ENCODE measurements around the gene SIGLEC7.

SIGLEC7 gene

GRCh38 chr19:51179256-51179655, 37.2 kb downstream of the SIGLEC7 start:
- no peak for DNase-seq

GRCh38 chr19:51181377-51181912, 39.3 kb downstream of the SIGLEC7 start:
- no peak for DNase-seq

- DNase-seq: no peak
Measured at GRCh38 chr19:51181913-51182419, 39.9 kb downstream of the SIGLEC7 start.

- DNase-seq: no peak
Measured at GRCh38 chr19:51183629-51184028, 41.5 kb downstream of the SIGLEC7 start.

- no peak for DNase-seq
Measured at GRCh38 chr19:51185069-51185867, 43.2 kb downstream of the SIGLEC7 start.

- DNase-seq: no peak
Measured at GRCh38 chr19:51185868-51186215, 43.7 kb downstream of the SIGLEC7 start.

GRCh38 chr19:51186323-51186722, 44.2 kb downstream of the SIGLEC7 start:
- DNase-seq: no peak

GRCh38 chr19:51187395-51188226, 45.5 kb downstream of the SIGLEC7 start:
- DNase-seq: no peak

GRCh38 chr19:51188227-51188559, 46.1 kb downstream of the SIGLEC7 start:
- DNase-seq: no peak

GRCh38 chr19:51192689-51193088, 50.6 kb downstream of the SIGLEC7 start:
- DNase-seq: no peak

- no peak for DNase-seq
Measured at GRCh38 chr19:51194527-51195315, 52.6 kb downstream of the SIGLEC7 start.

- no peak for DNase-seq
Measured at GRCh38 chr19:51195316-51195586, 53.1 kb downstream of the SIGLEC7 start.

- DNase-seq: no peak
Measured at GRCh38 chr19:51195616-51196015, 53.5 kb downstream of the SIGLEC7 start.

- DNase-seq: no peak
Measured at GRCh38 chr19:51196181-51196580, 54.1 kb downstream of the SIGLEC7 start.

- DNase-seq: no peak
Measured at GRCh38 chr19:51198641-51199040, 56.5 kb downstream of the SIGLEC7 start.

GRCh38 chr19:51200071-51200666, 58.1 kb downstream of the SIGLEC7 start:
- DNase-seq: no peak

- no peak for DNase-seq
Measured at GRCh38 chr19:51201712-51202111, 59.6 kb downstream of the SIGLEC7 start.

All from NCI-H345 (cell line).